LHCN-M2 (cell line): ENCODE results near the gene LINGO4. TPM values are rescaled to one million over a fixed set of nuclear protein-coding genes. Genes with fewer than 3 reads are reported as not detected.

Experiments
- DNase-seq: peaks from one replicate; pipeline ENCODE4 v3.0.0-alpha.2; 2012; ENCODE audit warnings: low read depth
- total RNA-seq: library from RNA; depleted of rRNA; stranded (reverse); fragments of >200 nt; gene quantifications from 2 replicates; pipeline ENCODE4 v1.2.3, GENCODE V29; 2014

LINGO4 gene
- total RNA-seq, 1 experiment from 2014 or later, result not detected

GRCh38 chr1:151834239-151834638 lies 29.0 kb upstream of the LINGO4 start:
- no peak for DNase-seq

GRCh38 chr1:151833172-151833900 lies 28.1 kb upstream of the LINGO4 start:
- DNase-seq, result no peak

GRCh38 chr1:151832318-151832980 lies 27.2 kb upstream of the LINGO4 start:
- DNase-seq, result peak; percentile 72

GRCh38 chr1:151831605-151832004 lies 26.4 kb upstream of the LINGO4 start, which contains the start of gene RORC:
RORC (minus strand) TSS chr1:151831802; CDS start chr1:151831764, 38 bp downstream.
- no peak for DNase-seq

GRCh38 chr1:151831256-151831591 lies 26.0 kb upstream of the LINGO4 start:
- DNase-seq, result no peak

- no peak for DNase-seq
Observed at GRCh38 chr1:151830055-151830454, 24.8 kb upstream of the LINGO4 start.

- DNase-seq, result no peak
Observed at GRCh38 chr1:151829352-151830046, 24.3 kb upstream of the LINGO4 start.

GRCh38 chr1:151828921-151829320 lies 23.7 kb upstream of the LINGO4 start:
- DNase-seq, result no peak

GRCh38 chr1:151827853-151828252 lies 22.6 kb upstream of the LINGO4 start:
- DNase-seq, result no peak

- DNase-seq, result no peak
Observed at GRCh38 chr1:151825751-151826660, 20.8 kb upstream of the LINGO4 start.

- no peak for DNase-seq
Observed at GRCh38 chr1:151825204-151825603, 20.0 kb upstream of the LINGO4 start.

GRCh38 chr1:151823175-151823574 lies 18.0 kb upstream of the LINGO4 start:
- DNase-seq, result no peak

- DNase-seq, result no peak
Observed at GRCh38 chr1:151822404-151822803, 17.2 kb upstream of the LINGO4 start.

- DNase-seq, result peak; percentile 6
Observed at GRCh38 chr1:151820940-151821339, 15.7 kb upstream of the LINGO4 start.

- DNase-seq, result peak; percentile 15
Observed at GRCh38 chr1:151819976-151820623, 14.9 kb upstream of the LINGO4 start.

GRCh38 chr1:151819227-151819835 lies 14.1 kb upstream of the LINGO4 start:
- no peak for DNase-seq

- no peak for DNase-seq
Observed at GRCh38 chr1:151817353-151817730, 12.1 kb upstream of the LINGO4 start.

- no peak for DNase-seq
Observed at GRCh38 chr1:151816548-151817352, 11.5 kb upstream of the LINGO4 start.

GRCh38 chr1:151815716-151816327 lies 10.6 kb upstream of the LINGO4 start:
- DNase-seq, result no peak
